ENCODE measurements around the gene GSPT1. TPM values are rescaled to one million over a fixed set of nuclear protein-coding genes. Genes with fewer than 3 reads are reported as not detected.

GSPT1 gene
- total RNA-seq, 1 donor from 2014 or later, result 94.3 TPM

- DNase-seq (ENCODE audit: low spot score), result no peak
- no peaks in the 10 kb centered on the region for H3K27me3 Mint-ChIP-seq (ENCODE audit: insufficient read depth, low read depth)
- Histone ChIP-seq H3F3A (ENCODE audit: low read depth) (no peaks in the 10 kb centered on the region), H4K20me1 (ENCODE audit: low read depth) (peaks cover 68% of the 10 kb centered on the region), H3K79me2 (ENCODE audit: low read depth) (peaks cover 98% of the 10 kb centered on the region), H2AFZ (replicated peaks) (no peak overlapping the region), H3K27ac (no peak overlapping the region), H3K9ac (no peak overlapping the region), H3K36me3 (no peaks in the 10 kb centered on the region), H3K4me3 (no peak overlapping the region), H3K4me2 (no peak overlapping the region), H3K27me3 (no peaks in the 10 kb centered on the region), H3K4me1 (peaks cover 7% of the 10 kb centered on the region), H3K9me3 (ENCODE audit: low read depth) (no peaks in the 10 kb centered on the region)
- no peak for TF ChIP-seq CTCF (IDR thresholded peaks at IDR 0.05)
- no peak for TF ChIP-seq EZH2phosphoT487 (IDR thresholded peaks at IDR 0.05)
- no peak for TF ChIP-seq EZH2 (IDR thresholded peaks at IDR 0.05)
- peaks cover 7% of the 10 kb centered on the region for H3K36me3 Mint-ChIP-seq
- H3K4me3 Mint-ChIP-seq, result no peak overlapping the region
- no peaks in the 10 kb centered on the region for H3K9me3 Mint-ChIP-seq
- H3K4me1 Mint-ChIP-seq, result peaks cover 11% of the 10 kb centered on the region
- H3K27ac Mint-ChIP-seq, result no peak overlapping the region
These were observed 8.4 kb downstream of the GSPT1 start for GRCh38 chr16:11907160-11907970.

- H3K27ac ChIP-seq, result no peak overlapping the region
- H3K4me1 ChIP-seq, result no peaks in the 10 kb centered on the region
- no peaks in the 10 kb centered on the region for H3K9me3 ChIP-seq (ENCODE audit: low read depth)
- H4K20me1 ChIP-seq (ENCODE audit: low read depth), result peaks cover 65% of the 10 kb centered on the region
- no peaks in the 10 kb centered on the region for H3K27me3 ChIP-seq
- Mint-ChIP-seq H3K4me1 (no peaks in the 10 kb centered on the region), H3K27ac (no peak overlapping the region), H3K27me3 (ENCODE audit: insufficient read depth, low read depth) (no peaks in the 10 kb centered on the region), H3K9me3 (no peaks in the 10 kb centered on the region), H3K4me3 (no peak overlapping the region), H3K36me3 (peaks cover 5% of the 10 kb centered on the region)
- H2AFZ ChIP-seq (replicated peaks), result no peak overlapping the region
- no peaks in the 10 kb centered on the region for H3F3A ChIP-seq (ENCODE audit: low read depth)
- DNase-seq (ENCODE audit: low spot score), result no peak
- H3K79me2 ChIP-seq (ENCODE audit: low read depth), result peaks cover 97% of the 10 kb centered on the region
- no peaks in the 10 kb centered on the region for H3K36me3 ChIP-seq
- TF ChIP-seq EZH2 (IDR thresholded peaks at IDR 0.05) (no peak), CTCF (IDR thresholded peaks at IDR 0.05) (no peak), EZH2phosphoT487 (IDR thresholded peaks at IDR 0.05) (no peak)
- no peak overlapping the region for H3K4me2 ChIP-seq
- H3K9ac ChIP-seq, result no peak overlapping the region
- H3K4me3 ChIP-seq, result no peak overlapping the region
These were observed 11.8 kb downstream of the GSPT1 start for GRCh38 chr16:11903906-11904305.

GRCh38 chr16:11901091-11901490 lies 14.7 kb downstream of the GSPT1 start:
- H3K4me1 Mint-ChIP-seq, result no peaks in the 10 kb centered on the region
- Histone ChIP-seq H3K79me2 (ENCODE audit: low read depth) (peaks cover 90% of the 10 kb centered on the region), H3K9ac (no peak overlapping the region), H3K4me3 (no peak overlapping the region), H3K9me3 (ENCODE audit: low read depth) (no peaks in the 10 kb centered on the region), H3K27me3 (no peaks in the 10 kb centered on the region), H4K20me1 (ENCODE audit: low read depth) (peaks cover 58% of the 10 kb centered on the region), H3K36me3 (peaks cover 3% of the 10 kb centered on the region), H2AFZ (replicated peaks) (no peak overlapping the region), H3F3A (ENCODE audit: low read depth) (no peaks in the 10 kb centered on the region), H3K4me1 (no peaks in the 10 kb centered on the region), H3K4me2 (no peak overlapping the region), H3K27ac (no peak overlapping the region)
- H3K4me3 Mint-ChIP-seq, result no peak overlapping the region
- peaks cover 7% of the 10 kb centered on the region for H3K36me3 Mint-ChIP-seq
- no peak for TF ChIP-seq CTCF (IDR thresholded peaks at IDR 0.05)
- TF ChIP-seq EZH2phosphoT487 (IDR thresholded peaks at IDR 0.05), result no peak
- no peak for TF ChIP-seq EZH2 (IDR thresholded peaks at IDR 0.05)
- no peak overlapping the region for H3K27ac Mint-ChIP-seq
- no peaks in the 10 kb centered on the region for H3K9me3 Mint-ChIP-seq
- H3K27me3 Mint-ChIP-seq (ENCODE audit: insufficient read depth, low read depth), result no peaks in the 10 kb centered on the region
- no peak for DNase-seq (ENCODE audit: low spot score)

Measured in neural progenitor cell (in vitro differentiated cells).